Endothelial cell of umbilical vein (primary cell): ENCODE measurements around the gene BIRC5. TPM values are rescaled to one million over a fixed set of nuclear protein-coding genes. Genes with fewer than 3 reads are reported as not detected.

Source experiments
- BruUV-seq: library from RNA; stranded (reverse); fragments of 400-500 nt; replicated peaks from 2 replicates; lab custom pipeline; 2021; lab: Mats Ljungman, UMichigan
- CTCF ChIA-PET: fragments of 300-600, 350-600 bp; sonication (Branson Sonifier 250); formaldehyde crosslinking; loops from one replicate; lab custom pipeline; 2021; ENCODE audit warnings: antibody characterized with exemption, inconsistent platforms; lab: Charles Lee
- POLR2A ChIA-PET: fragments of 300-600, 350-600 bp; sonication (Branson Sonifier 250); formaldehyde crosslinking; loops from one replicate; lab custom pipeline; 2021; ENCODE audit warnings: antibody characterized with exemption, inconsistent platforms; lab: Charles Lee
- DNase-seq: peaks from one replicate; pipeline ENCODE4 v3.0.0-alpha.2; 2011; ENCODE audit warnings: low read depth, low spot score
- FAIRE-seq: peaks from 2 replicates; lab custom pipeline; 2011; peaks lifted over from hg19 to GRCh38; lab: Jason Lieb, UNC
- H2AFZ ChIP-seq: 2 replicates; pipeline ENCODE4 v1.6.0; 2012; ENCODE audit warnings: low read depth, low read length, control low read depth, inconsistent platforms
- H3K27ac ChIP-seq: 2 replicates; pipeline ENCODE4 v1.5.1; 2011; ENCODE audit warnings: low read depth, mild to moderate bottlenecking, control low read depth, low read length, moderate library complexity; ENCODE audit not compliant: insufficient read depth
- H3K27me3 ChIP-seq, 2 experiments: 2 replicates each; pipeline versions ENCODE4 v1.6.0 to v1.6.1; 2011; ENCODE audit warnings: low read length in 2 of 2, mixed read lengths in 1 of 2; ENCODE audit not compliant: control insufficient read depth in 2 of 2, insufficient read depth in 2 of 2
- H3K36me3 ChIP-seq, 2 experiments: 2 replicates in 1 of 2; 3 replicates in 1 of 2; pipeline ENCODE4 v1.5.1; 2011; ENCODE audit warnings: low read length in 2 of 2, mild to moderate bottlenecking in 1 of 2, moderate library complexity in 1 of 2; ENCODE audit not compliant: control insufficient read depth in 2 of 2, insufficient read depth in 2 of 2; ENCODE audit errors: extremely low read depth in 1 of 2
- H3K4me1 ChIP-seq: 3 replicates; pipeline ENCODE4 v1.5.1; 2011; ENCODE audit warnings: mild to moderate bottlenecking, low read length; ENCODE audit not compliant: control insufficient read depth, insufficient read depth; ENCODE audit errors: extremely low read depth
- H3K4me2 ChIP-seq: 2 replicates; pipeline ENCODE4 v1.6.1; 2011; ENCODE audit warnings: low read length, control low read depth, mixed read lengths; ENCODE audit not compliant: insufficient read depth
- H3K4me3 ChIP-seq, 3 experiments: fragments of 200-600 bp in 1 of 3; sonication (generic), shearing (Covaris generic) in 1 of 3; replicated peaks in 1 of 3; 2 replicates each; pipeline ENCODE4 v1.5.1; 2011 to 2016; ENCODE audit warnings: control low read depth in 3 of 3, low read length in 3 of 3, mild to moderate bottlenecking in 2 of 3, inconsistent platforms in 1 of 3, low read depth in 1 of 3, moderate library complexity in 1 of 3; ENCODE audit not compliant: insufficient read depth in 1 of 3
- H3K79me2 ChIP-seq: 2 replicates; pipeline ENCODE4 v1.6.0; 2012; ENCODE audit warnings: low read length, inconsistent platforms; ENCODE audit not compliant: control insufficient read depth, insufficient read depth
- H3K9ac ChIP-seq: replicated peaks from 2 replicates; pipeline ENCODE3; 2011; ENCODE audit warnings: low read length, control low read depth; ENCODE audit not compliant: insufficient read depth; ENCODE audit errors: extremely low read depth
- H3K9me1 ChIP-seq: replicated peaks from 3 replicates; pipeline ENCODE4 v1.6.0; 2011; ENCODE audit warnings: mild to moderate bottlenecking, low read length; ENCODE audit not compliant: control insufficient read depth, insufficient read depth; ENCODE audit errors: extremely low read depth
- H3K9me3 ChIP-seq: replicated peaks from 2 replicates; pipeline ENCODE4 v1.5.1; 2012; ENCODE audit warnings: low read length, inconsistent platforms; ENCODE audit not compliant: control insufficient read depth, insufficient read depth
- H4K20me1 ChIP-seq: replicated peaks from 2 replicates; pipeline ENCODE3; 2011; ENCODE audit warnings: mild to moderate bottlenecking, low read length; ENCODE audit not compliant: control insufficient read depth, insufficient read depth; ENCODE audit errors: extremely low read depth
- CTCF ChIP-seq, 2 donors: IDR thresholded peaks; 1 replicate in 1 of 2; 2 replicates in 1 of 2; pipeline ENCODE4 v1.5.1; 2011; ENCODE audit warnings: low read length in 2 of 2, mild to moderate bottlenecking in 2 of 2, moderate library complexity in 2 of 2, control low read depth in 1 of 2, inconsistent platforms in 1 of 2, low read depth in 1 of 2; ENCODE audit not compliant: insufficient read depth in 1 of 2; ENCODE audit errors: extremely low read depth in 1 of 2
- EZH2 ChIP-seq: IDR thresholded peaks from 2 replicates; pipeline ENCODE4 v1.6.1; 2012; ENCODE audit warnings: borderline replicate concordance, low read depth, mild to moderate bottlenecking, moderate library complexity, low read length, inconsistent platforms; ENCODE audit not compliant: severe bottlenecking
- FOS ChIP-seq: IDR thresholded peaks from 2 replicates; pipeline ENCODE4 v1.6.1; 2011; ENCODE audit warnings: mild to moderate bottlenecking, low read length, moderate library complexity, borderline replicate concordance; ENCODE audit not compliant: insufficient read depth
- GATA2 ChIP-seq: IDR thresholded peaks from 2 replicates; pipeline ENCODE4 v1.7.0; 2011; ENCODE audit warnings: low read depth, mild to moderate bottlenecking, moderate library complexity, mixed read lengths, low read length; ENCODE audit not compliant: insufficient read length, insufficient read depth
- JUN ChIP-seq: IDR thresholded peaks from 2 replicates; pipeline ENCODE4 v1.6.1; 2011; ENCODE audit warnings: borderline replicate concordance, low read depth; ENCODE audit not compliant: insufficient read length, insufficient read depth
- MYC ChIP-seq: IDR thresholded peaks from one replicate; pipeline ENCODE4 v1.6.1; 2011; ENCODE audit warnings: mild to moderate bottlenecking, low read depth, low read length
- POLR2A ChIP-seq: IDR thresholded peaks from 2 replicates; pipeline ENCODE4 v1.6.1; 2012; ENCODE audit warnings: low read depth, mild to moderate bottlenecking, control low read depth, low read length
- POLR2AphosphoS5 ChIP-seq: IDR thresholded peaks from 2 replicates; pipeline ENCODE4 v1.6.1; 2012; ENCODE audit warnings: low read depth, mild to moderate bottlenecking, control low read depth, low read length, moderate library complexity; ENCODE audit not compliant: insufficient read depth
- dilution Hi-C: fragments of 300-500 bp; cut with MboI; formaldehyde crosslinking; loops from one replicate; pipeline ENCODE4 v1.15.0; 2019; ENCODE audit warnings: low sequenced_read_pairs; ENCODE audit not compliant: extremely low pct_ligation_motif_present
- intact Hi-C: fragments of 100-400 bp; cut with micrococcal nuclease; formaldehyde crosslinking; loops from one replicate; pipeline ENCODE4 v1.10.0; 2022
- polyA plus RNA-seq, 4 experiments: library from polyadenylated mRNA; depleted of rRNA in 3 of 4; stranded (reverse) in 3 of 4; unstranded in 1 of 4; fragments of >200 nt; gene quantifications; 2 replicates each; pipeline versions ENCODE4 v1.2.1 to v1.2.3, GENCODE V29; 2011 to 2012; ENCODE audit warnings: missing spikeins in 1 of 4
- total RNA-seq: library from RNA; stranded (reverse); gene quantifications from 2 replicates; pipeline ENCODE4 v1.2.3, GENCODE V29; 2021
- TF ChIP-seq, protein P1 (sequence below): IDR thresholded peaks from 2 replicates; pipeline ENCODE4 v1.6.1; 2011; ENCODE audit not compliant: insufficient read depth, insufficient read length

The BIRC5 gene
- total and polyA plus RNA-seq, 2 donors (not counting 3 experiments of a cell fraction or from before 2014, with no cell fraction given): 32.8 to 74.6 TPM

DNA sequence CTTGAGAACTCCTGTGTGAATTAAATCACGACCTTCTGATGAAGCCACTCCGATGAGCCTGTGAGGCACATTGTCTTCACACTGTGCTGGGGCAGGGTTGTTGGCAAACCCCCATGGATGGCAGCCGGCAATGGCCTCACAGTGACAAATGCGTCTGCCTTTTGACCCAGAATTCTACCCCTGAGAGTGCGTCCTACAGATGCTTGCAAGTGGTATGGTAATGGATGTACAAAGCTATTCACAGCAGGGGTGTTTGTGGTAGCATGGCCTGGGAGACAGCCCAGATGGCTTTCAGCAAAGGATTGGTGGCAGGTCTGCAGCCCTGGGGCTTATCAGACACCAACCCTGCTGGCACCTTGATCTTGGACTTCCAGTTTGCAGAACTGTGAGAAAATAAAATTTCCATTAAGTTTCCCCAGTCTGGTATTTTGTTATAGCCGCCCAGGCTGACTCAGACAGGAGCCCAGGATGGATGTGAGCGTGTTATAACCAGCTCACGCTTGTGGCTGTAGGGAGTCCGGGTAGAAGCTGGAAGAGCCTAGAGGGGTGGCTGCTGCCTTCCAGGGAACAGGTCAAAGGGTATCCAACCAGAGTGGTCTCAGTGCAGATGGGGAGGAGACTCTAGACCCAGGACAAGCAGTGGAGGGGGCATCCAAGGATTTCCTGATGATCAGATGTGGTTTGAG is 16.8 kb upstream of the BIRC5 start:
- Histone ChIP-seq H3K4me1 (peaks cover 5% of the 10 kb centered on the region), H4K20me1 (no peaks in the 10 kb centered on the region), H3K79me2 (no peaks in the 10 kb centered on the region), H3K9me1 (no peaks in the 10 kb centered on the region), H3K36me3 (peaks cover 0 to 12% of the 10 kb centered on the region in 2 experiments), H3K4me2 (no peak overlapping the region), H2AFZ (no peak overlapping the region), H3K9me3 (no peaks in the 10 kb centered on the region), H3K27me3 (no peaks in the 10 kb centered on the region), H3K4me3 (no peak overlapping the region), H3K9ac (no peak overlapping the region), H3K27ac (no peak overlapping the region)
- FAIRE-seq (no peak), DNase-seq (no peak)
- intact Hi-C loops: no loop called here
- BruUV-seq: no TSS peak
- TF ChIP-seq MYC (no peak), JUN (no peak), FOS (no peak), GATA2 (no peak), CTCF (IDR thresholded peaks at IDR 0.05; ENCODE audit: extremely low read depth in 1 of 2, insufficient read depth in 1 of 2, low read depth in 1 of 2, low read length in 2 of 2) (no peak), EZH2 (no peak), POLR2AphosphoS5 (no peak), POLR2A (no peak)
- TF ChIP-seq, protein P1, sequence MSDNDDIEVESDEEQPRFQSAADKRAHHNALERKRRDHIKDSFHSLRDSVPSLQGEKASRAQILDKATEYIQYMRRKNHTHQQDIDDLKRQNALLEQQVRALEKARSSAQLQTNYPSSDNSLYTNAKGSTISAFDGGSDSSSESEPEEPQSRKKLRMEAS: no peak
- CTCF ChIA-PET: interaction anchor here (1.6 kb wide), 1 partner anchor 9 kb away, joined by 6 read pairs; no protein-coding TSS in a partner anchor
- dilution Hi-C loops: no loop called here
- POLR2A ChIA-PET: no interaction called here
